ENCODE results near the gene TLL1.

TLL1 gene

DNA sequence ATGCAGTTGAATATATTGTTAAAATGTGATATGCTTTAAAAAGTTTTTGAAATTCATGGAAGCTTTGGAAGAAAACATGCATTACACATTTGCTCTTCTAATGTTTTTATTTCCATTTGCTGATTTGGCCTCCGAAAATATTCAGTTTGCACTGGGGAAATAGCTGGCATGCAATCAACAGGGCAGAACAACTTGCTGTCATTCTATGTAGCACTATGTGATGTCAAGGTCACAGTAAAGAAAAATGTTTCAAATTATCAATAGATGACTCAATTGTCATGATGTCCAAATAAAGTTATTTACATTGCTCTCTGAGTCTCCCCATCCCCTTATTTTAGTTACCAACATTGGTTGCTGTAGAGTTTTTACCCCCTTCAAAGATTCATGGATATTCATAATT is 119.2 kb downstream of the TLL1 start:
- no peak for DNase-seq (ENCODE audit: low spot score)
- TF ChIP-seq CTCF (IDR thresholded peaks at IDR 0.05; ENCODE audit: extremely low read depth, insufficient read depth, missing control alignments): no peak
- in situ Hi-C loops (cut with MboI; ENCODE audit: low pct_unique_long_range_greater_than_20kb, low sequenced_read_pairs, unreplicated experiment): no loop called here

- TF ChIP-seq CTCF (IDR thresholded peaks at IDR 0.05; ENCODE audit: extremely low read depth, insufficient read depth, missing control alignments): no peak
- no peak for DNase-seq (ENCODE audit: low spot score)
- in situ Hi-C loops (cut with MboI; ENCODE audit: low pct_unique_long_range_greater_than_20kb, low sequenced_read_pairs, unreplicated experiment): no loop called here
Measured at GRCh38 chr4:165994701-165995100, 121.7 kb downstream of the TLL1 start.

GRCh38 chr4:166003811-166004210 is 130.8 kb downstream of the TLL1 start:
- no peak for TF ChIP-seq CTCF (IDR thresholded peaks at IDR 0.05; ENCODE audit: extremely low read depth, insufficient read depth, missing control alignments)
- in situ Hi-C loops (cut with MboI; ENCODE audit: low pct_unique_long_range_greater_than_20kb, low sequenced_read_pairs, unreplicated experiment): no loop called here
- DNase-seq (ENCODE audit: low spot score): no peak

- in situ Hi-C loops (cut with MboI; ENCODE audit: low pct_unique_long_range_greater_than_20kb, low sequenced_read_pairs, unreplicated experiment): no loop called here
- no peak for DNase-seq (ENCODE audit: low spot score)
- TF ChIP-seq CTCF (IDR thresholded peaks at IDR 0.05; ENCODE audit: extremely low read depth, insufficient read depth, missing control alignments): no peak
Measured at GRCh38 chr4:166006217-166006616, 133.2 kb downstream of the TLL1 start.

- no peak for DNase-seq (ENCODE audit: low spot score)
- no peak for TF ChIP-seq CTCF (IDR thresholded peaks at IDR 0.05; ENCODE audit: extremely low read depth, insufficient read depth, missing control alignments)
- in situ Hi-C loops (cut with MboI; ENCODE audit: low pct_unique_long_range_greater_than_20kb, low sequenced_read_pairs, unreplicated experiment): no loop called here
Measured at GRCh38 chr4:166008510-166008909, 135.5 kb downstream of the TLL1 start.

DNA sequence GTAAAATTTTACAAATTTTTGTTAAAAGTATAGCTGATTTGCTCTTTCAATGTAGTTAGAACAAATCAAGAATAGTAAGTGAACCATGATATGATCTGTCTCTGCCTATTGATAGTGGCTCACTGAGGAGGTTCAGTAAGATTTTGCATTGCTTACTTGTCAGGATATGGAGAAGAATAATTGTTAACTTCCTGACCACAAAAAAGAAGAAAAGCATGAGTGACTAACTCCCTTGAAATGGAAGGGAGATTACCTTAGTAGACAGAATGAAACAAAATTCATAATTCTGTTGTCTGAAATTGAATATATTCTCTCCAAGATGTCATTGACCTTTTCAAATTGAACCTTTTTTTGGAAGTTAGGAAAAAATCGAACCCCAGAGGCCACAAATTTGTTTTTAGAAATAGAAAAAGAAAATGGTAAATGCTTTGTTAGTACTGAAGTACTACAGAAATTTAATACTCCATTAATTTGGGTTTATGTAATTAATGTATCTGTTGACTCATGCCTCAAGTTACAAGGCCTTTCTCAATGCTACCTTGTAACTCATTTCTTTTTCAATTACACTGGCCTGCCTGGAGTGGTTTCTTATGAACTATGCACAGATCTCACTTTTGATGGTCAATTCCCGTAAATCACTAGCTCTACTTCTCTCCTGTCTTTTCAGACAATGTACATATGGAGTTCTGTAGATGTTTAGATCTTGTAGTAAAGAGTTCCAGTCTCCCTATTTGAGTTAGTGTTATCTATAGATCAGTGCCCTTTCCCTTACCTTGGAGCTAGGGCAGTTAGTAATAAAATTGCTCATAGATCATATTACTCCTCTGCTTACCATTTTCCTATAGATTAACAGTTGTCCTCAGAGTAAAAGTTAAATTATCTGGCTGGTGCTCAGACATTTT is 139.3 kb downstream of the TLL1 start:
- no peak for DNase-seq (ENCODE audit: low spot score)
- in situ Hi-C loops (cut with MboI; ENCODE audit: low pct_unique_long_range_greater_than_20kb, low sequenced_read_pairs, unreplicated experiment): no loop called here
- TF ChIP-seq CTCF (IDR thresholded peaks at IDR 0.05; ENCODE audit: extremely low read depth, insufficient read depth, missing control alignments): no peak
